ENCODE data around the gene STK35.

GRCh38 chr20:2140561-2140960 lies 38.9 kb downstream of the STK35 start:
- no peak for TF ChIP-seq EZH2 (IDR thresholded peaks at IDR 0.05; ENCODE audit: borderline replicate concordance, low read depth, low read length, severe bottlenecking)
- TF ChIP-seq CTCF (IDR thresholded peaks at IDR 0.05; ENCODE audit: borderline replicate concordance, extremely low read depth, low read length, poor library complexity, severe bottlenecking): no peak
